ENCODE measurements around the gene PSMD1. TPM values are rescaled to one million over a fixed set of nuclear protein-coding genes. Genes with fewer than 3 reads are reported as not detected.

The PSMD1 gene
- total RNA-seq, 1 donor from 2014 or later: 132 TPM

- TF ChIP-seq EZH2 (IDR thresholded peaks at IDR 0.05): no peak
- TF ChIP-seq CTCF (IDR thresholded peaks at IDR 0.05): no peak
- no peak for TF ChIP-seq EZH2phosphoT487 (IDR thresholded peaks at IDR 0.05)
- H4K20me1 ChIP-seq (ENCODE audit: low read depth): no peaks in the 10 kb centered on the region
- no peaks in the 10 kb centered on the region for H3K79me2 ChIP-seq (ENCODE audit: low read depth)
- H3K9ac ChIP-seq: no peak overlapping the region
- no peaks in the 10 kb centered on the region for H3K9me3 ChIP-seq (ENCODE audit: low read depth)
- H2AFZ ChIP-seq (replicated peaks): no peak overlapping the region
- H3F3A ChIP-seq (ENCODE audit: low read depth): no peaks in the 10 kb centered on the region
- H3K4me2 ChIP-seq: no peak overlapping the region
- DNase-seq (ENCODE audit: low spot score): no peak
- no peaks in the 10 kb centered on the region for H3K4me1 ChIP-seq
- Mint-ChIP-seq H3K4me1 (peaks cover 41% of the 10 kb centered on the region), H3K9me3 (no peaks in the 10 kb centered on the region), H3K27me3 (ENCODE audit: insufficient read depth, low read depth) (peaks cover 7% of the 10 kb centered on the region), H3K4me3 (no peak overlapping the region), H3K27ac (no peak overlapping the region), H3K36me3 (no peaks in the 10 kb centered on the region)
- H3K36me3 ChIP-seq: no peaks in the 10 kb centered on the region
- no peaks in the 10 kb centered on the region for H3K27me3 ChIP-seq
- no peak overlapping the region for H3K4me3 ChIP-seq
- H3K27ac ChIP-seq: no peak overlapping the region
Measured at GRCh38 chr2:231012463-231012862, 44.2 kb upstream of the PSMD1 start.

- TF ChIP-seq EZH2 (IDR thresholded peaks at IDR 0.05): no peak
- TF ChIP-seq EZH2phosphoT487 (IDR thresholded peaks at IDR 0.05): no peak
- no peak for TF ChIP-seq CTCF (IDR thresholded peaks at IDR 0.05)
- no peaks in the 10 kb centered on the region for H3K36me3 ChIP-seq
- H3K4me1 ChIP-seq: no peaks in the 10 kb centered on the region
- peaks cover 5% of the 10 kb centered on the region for H3K27me3 Mint-ChIP-seq (ENCODE audit: insufficient read depth, low read depth)
- no peaks in the 10 kb centered on the region for H4K20me1 ChIP-seq (ENCODE audit: low read depth)
- no peaks in the 10 kb centered on the region for H3K9me3 ChIP-seq (ENCODE audit: low read depth)
- no peaks in the 10 kb centered on the region for H3K79me2 ChIP-seq (ENCODE audit: low read depth)
- H3K4me1 Mint-ChIP-seq: peaks cover 33% of the 10 kb centered on the region
- H3F3A ChIP-seq (ENCODE audit: low read depth): no peaks in the 10 kb centered on the region
- no peak overlapping the region for H2AFZ ChIP-seq (replicated peaks)
- no peaks in the 10 kb centered on the region for H3K27me3 ChIP-seq
- no peak overlapping the region for H3K27ac ChIP-seq
- no peaks in the 10 kb centered on the region for H3K9me3 Mint-ChIP-seq
- no peak overlapping the region for H3K27ac Mint-ChIP-seq
- no peak overlapping the region for H3K9ac ChIP-seq
- no peak overlapping the region for H3K4me3 Mint-ChIP-seq
- H3K4me2 ChIP-seq: no peak overlapping the region
- no peaks in the 10 kb centered on the region for H3K36me3 Mint-ChIP-seq
- no peak overlapping the region for H3K4me3 ChIP-seq
- DNase-seq (ENCODE audit: low spot score): no peak
Measured at GRCh38 chr2:231013820-231014219, 42.8 kb upstream of the PSMD1 start.

- Mint-ChIP-seq H3K4me1 (peaks cover 19% of the 10 kb centered on the region), H3K36me3 (no peaks in the 10 kb centered on the region), H3K27me3 (ENCODE audit: insufficient read depth, low read depth) (peaks cover 5% of the 10 kb centered on the region), H3K27ac (no peak overlapping the region), H3K9me3 (peaks cover 5% of the 10 kb centered on the region), H3K4me3 (no peak overlapping the region)
- TF ChIP-seq EZH2 (IDR thresholded peaks at IDR 0.05) (no peak), CTCF (IDR thresholded peaks at IDR 0.05) (no peak), EZH2phosphoT487 (IDR thresholded peaks at IDR 0.05) (no peak)
- no peak overlapping the region for H3K4me3 ChIP-seq
- H3K4me1 ChIP-seq: no peaks in the 10 kb centered on the region
- no peak for DNase-seq (ENCODE audit: low spot score)
- H3K4me2 ChIP-seq: no peak overlapping the region
- no peaks in the 10 kb centered on the region for H3K79me2 ChIP-seq (ENCODE audit: low read depth)
- H2AFZ ChIP-seq (replicated peaks): peak overlapping the region; percentile 50
- no peaks in the 10 kb centered on the region for H3F3A ChIP-seq (ENCODE audit: low read depth)
- no peak overlapping the region for H3K9ac ChIP-seq
- H3K27me3 ChIP-seq: no peaks in the 10 kb centered on the region
- H3K36me3 ChIP-seq: no peaks in the 10 kb centered on the region
- no peaks in the 10 kb centered on the region for H4K20me1 ChIP-seq (ENCODE audit: low read depth)
- no peak overlapping the region for H3K27ac ChIP-seq
- no peaks in the 10 kb centered on the region for H3K9me3 ChIP-seq (ENCODE audit: low read depth)
Measured at GRCh38 chr2:231015478-231015877, 41.2 kb upstream of the PSMD1 start.

Data from neural progenitor cell (in vitro differentiated cells).